Measurements from ENCODE around the gene NOP9.

DNA sequence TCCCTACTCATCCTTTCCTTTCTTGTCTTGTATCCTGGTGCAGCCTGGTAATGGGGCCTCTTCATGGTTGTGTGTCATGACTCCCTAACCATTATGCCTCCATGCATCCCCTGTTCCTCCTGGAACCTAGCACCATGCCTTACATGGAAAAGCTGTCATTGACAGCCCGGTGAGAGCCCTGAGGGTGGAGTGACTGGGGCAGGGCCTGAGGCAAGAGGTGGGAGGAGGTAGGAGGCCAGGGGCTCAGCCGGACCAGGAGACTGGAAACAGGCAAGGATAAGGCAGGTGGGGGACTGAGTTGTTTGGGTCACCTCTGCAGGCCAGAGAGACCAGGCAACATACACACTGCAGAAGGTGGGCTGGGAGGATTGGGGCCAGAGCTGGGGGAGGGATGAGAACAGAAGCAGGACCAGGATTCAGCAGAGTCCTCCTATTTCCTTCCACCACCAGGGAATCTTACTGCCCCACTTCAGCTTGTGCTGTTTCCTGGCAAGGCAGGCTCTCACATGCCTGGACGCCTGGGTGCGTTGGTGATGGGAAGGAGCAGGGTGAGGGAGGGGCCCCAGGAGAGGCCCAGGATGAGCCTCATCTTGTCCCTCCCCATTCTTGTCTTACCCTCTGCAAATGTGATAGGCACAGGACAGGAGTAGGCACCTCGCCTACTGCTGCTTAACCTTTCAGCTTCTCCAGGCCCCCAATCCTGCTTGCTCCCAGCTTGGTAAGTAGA lies 10.1 kb downstream of the NOP9 start, which contains the start of gene LTB4R2:
- TF ChIP-seq, protein P1, sequence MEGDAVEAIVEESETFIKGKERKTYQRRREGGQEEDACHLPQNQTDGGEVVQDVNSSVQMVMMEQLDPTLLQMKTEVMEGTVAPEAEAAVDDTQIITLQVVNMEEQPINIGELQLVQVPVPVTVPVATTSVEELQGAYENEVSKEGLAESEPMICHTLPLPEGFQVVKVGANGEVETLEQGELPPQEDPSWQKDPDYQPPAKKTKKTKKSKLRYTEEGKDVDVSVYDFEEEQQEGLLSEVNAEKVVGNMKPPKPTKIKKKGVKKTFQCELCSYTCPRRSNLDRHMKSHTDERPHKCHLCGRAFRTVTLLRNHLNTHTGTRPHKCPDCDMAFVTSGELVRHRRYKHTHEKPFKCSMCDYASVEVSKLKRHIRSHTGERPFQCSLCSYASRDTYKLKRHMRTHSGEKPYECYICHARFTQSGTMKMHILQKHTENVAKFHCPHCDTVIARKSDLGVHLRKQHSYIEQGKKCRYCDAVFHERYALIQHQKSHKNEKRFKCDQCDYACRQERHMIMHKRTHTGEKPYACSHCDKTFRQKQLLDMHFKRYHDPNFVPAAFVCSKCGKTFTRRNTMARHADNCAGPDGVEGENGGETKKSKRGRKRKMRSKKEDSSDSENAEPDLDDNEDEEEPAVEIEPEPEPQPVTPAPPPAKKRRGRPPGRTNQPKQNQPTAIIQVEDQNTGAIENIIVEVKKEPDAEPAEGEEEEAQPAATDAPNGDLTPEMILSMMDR (IDR thresholded peaks at IDR 0.05) = no peak
- TF ChIP-seq POLR2A (IDR thresholded peaks at IDR 0.05) = no peak
- no peak for TF ChIP-seq POLR2AphosphoS5 (IDR thresholded peaks at IDR 0.05)
- TF ChIP-seq EP300 (IDR thresholded peaks at IDR 0.05) = no peak

Data from sigmoid colon (tissue), 4 donors.